Skeletal muscle cell (primary cell): ENCODE measurements around the gene C19orf47.
"Not testable (repeated sequence)": the region's sequence is repeated elsewhere in the genome, so short reads cannot be mapped to it uniquely, and the experiment has no call there.

Experiments
- DNase-seq: peaks from one replicate; pipeline ENCODE4 v3.0.0-alpha.2; 2010; ENCODE audit warnings: low read depth
- H3K4me3 ChIP-seq: 2 replicates; pipeline ENCODE4 v1.5.1; 2011; ENCODE audit warnings: low read depth, mild to moderate bottlenecking, control low read depth, low read length, moderate library complexity

Gene C19orf47

GRCh38 chr19:40378509-40378908 is 30.3 kb upstream of the C19orf47 start:
- DNase-seq, result no peak
- H3K4me3 ChIP-seq, result no peak overlapping the region

GRCh38 chr19:40377876-40378385 is 29.7 kb upstream of the C19orf47 start:
- no peak overlapping the region for H3K4me3 ChIP-seq
- no peak for DNase-seq

GRCh38 chr19:40376286-40376862 is 28.2 kb upstream of the C19orf47 start:
- no peak overlapping the region for H3K4me3 ChIP-seq
- no peak for DNase-seq

GRCh38 chr19:40374084-40374483 is 25.9 kb upstream of the C19orf47 start:
- no peak overlapping the region for H3K4me3 ChIP-seq
- DNase-seq, result no peak

GRCh38 chr19:40371802-40372122 is 23.6 kb upstream of the C19orf47 start:
- no peak for DNase-seq
- H3K4me3 ChIP-seq, result no peak overlapping the region

GRCh38 chr19:40370997-40371801 is 23.0 kb upstream of the C19orf47 start:
- no peak for DNase-seq
- no peak overlapping the region for H3K4me3 ChIP-seq

- H3K4me3 ChIP-seq, DNase-seq: not testable (repeated sequence)
Observed at GRCh38 chr19:40370253-40370652, 22.1 kb upstream of the C19orf47 start.

GRCh38 chr19:40369797-40370196 is 21.6 kb upstream of the C19orf47 start:
- H3K4me3 ChIP-seq, result no peak overlapping the region
- no peak for DNase-seq

- no peak for DNase-seq
- no peak overlapping the region for H3K4me3 ChIP-seq
Observed at GRCh38 chr19:40367577-40368434, 19.6 kb upstream of the C19orf47 start.

- no peak for DNase-seq
- peak overlapping the region; percentile 58 for H3K4me3 ChIP-seq
Observed at GRCh38 chr19:40366697-40367561, 18.7 kb upstream of the C19orf47 start.

GRCh38 chr19:40365613-40366401 is 17.6 kb upstream of the C19orf47 start:
- H3K4me3 ChIP-seq, result peak overlapping the region; percentile 58
- DNase-seq, result peak; percentile 29

GRCh38 chr19:40365010-40365409 is 16.8 kb upstream of the C19orf47 start:
- DNase-seq, result no peak
- peak overlapping the region; percentile 58 for H3K4me3 ChIP-seq

- no peak for DNase-seq
- no peak overlapping the region for H3K4me3 ChIP-seq
Observed at GRCh38 chr19:40363069-40363468, 14.9 kb upstream of the C19orf47 start.

- H3K4me3 ChIP-seq, result no peak overlapping the region
- DNase-seq, result no peak
Observed at GRCh38 chr19:40362160-40362559, 14.0 kb upstream of the C19orf47 start.

- H3K4me3 ChIP-seq, result no peak overlapping the region
- no peak for DNase-seq
Observed at GRCh38 chr19:40360708-40361241, 12.6 kb upstream of the C19orf47 start.

- H3K4me3 ChIP-seq, result no peak overlapping the region
- DNase-seq, result no peak
Observed at GRCh38 chr19:40360020-40360707, 12.0 kb upstream of the C19orf47 start.

- no peak for DNase-seq
- H3K4me3 ChIP-seq, result no peak overlapping the region
Observed at GRCh38 chr19:40358773-40359172, 10.6 kb upstream of the C19orf47 start.

GRCh38 chr19:40357640-40358039 is 9.4 kb upstream of the C19orf47 start:
- H3K4me3 ChIP-seq, result no peak overlapping the region
- no peak for DNase-seq
